ENCODE data around the gene PDGFC.

PDGFC gene

GRCh38 chr4:156886481-156886880 lies 85.1 kb downstream of the PDGFC start:
- TF ChIP-seq CTCF (IDR thresholded peaks at IDR 0.05; ENCODE audit: low read depth, low read length, missing control alignments) = no peak
- DNase-seq (ENCODE audit: low read depth) = no peak
- H3K4me3 ChIP-seq (ENCODE audit: low read depth, low read length) = no peak overlapping the region

GRCh38 chr4:156885374-156885773 lies 86.2 kb downstream of the PDGFC start:
- no peak for TF ChIP-seq CTCF (IDR thresholded peaks at IDR 0.05; ENCODE audit: low read depth, low read length, missing control alignments)

GRCh38 chr4:156884183-156884582 lies 87.4 kb downstream of the PDGFC start:
- no peak for TF ChIP-seq CTCF (IDR thresholded peaks at IDR 0.05; ENCODE audit: low read depth, low read length, missing control alignments)
- no peak for DNase-seq (ENCODE audit: low read depth)
- H3K4me3 ChIP-seq (ENCODE audit: low read depth, low read length) = no peak overlapping the region

More at GRCh38 chr4:156885374-156885773, 86.2 kb downstream of the PDGFC start:
- no peak overlapping the region for H3K4me3 ChIP-seq (ENCODE audit: low read depth, low read length)
- DNase-seq (ENCODE audit: low read depth) = no peak

- no peak overlapping the region for H3K4me3 ChIP-seq (ENCODE audit: low read depth, low read length)
- DNase-seq (ENCODE audit: low read depth) = no peak
- TF ChIP-seq CTCF (IDR thresholded peaks at IDR 0.05; ENCODE audit: low read depth, low read length, missing control alignments) = no peak
Measured at GRCh38 chr4:156875704-156876103, 95.9 kb downstream of the PDGFC start.

- no peak overlapping the region for H3K4me3 ChIP-seq (ENCODE audit: low read depth, low read length)
- no peak for TF ChIP-seq CTCF (IDR thresholded peaks at IDR 0.05; ENCODE audit: low read depth, low read length, missing control alignments)
- DNase-seq (ENCODE audit: low read depth) = no peak
Measured at GRCh38 chr4:156875055-156875454, 96.5 kb downstream of the PDGFC start.

GRCh38 chr4:156873799-156874198 lies 97.8 kb downstream of the PDGFC start:
- TF ChIP-seq CTCF (IDR thresholded peaks at IDR 0.05; ENCODE audit: low read depth, low read length, missing control alignments) = no peak
- DNase-seq (ENCODE audit: low read depth) = no peak
- no peak overlapping the region for H3K4me3 ChIP-seq (ENCODE audit: low read depth, low read length)

- DNase-seq (ENCODE audit: low read depth) = no peak
- H3K4me3 ChIP-seq (ENCODE audit: low read depth, low read length) = no peak overlapping the region
- no peak for TF ChIP-seq CTCF (IDR thresholded peaks at IDR 0.05; ENCODE audit: low read depth, low read length, missing control alignments)
Measured at GRCh38 chr4:156870861-156871260, 100.7 kb downstream of the PDGFC start.

All from GM12864 (cell line).